ENCODE measurements around the gene UTS2R. TPM values are rescaled to one million over a fixed set of nuclear protein-coding genes. Genes with fewer than 3 reads are reported as not detected.

Gene UTS2R
- total and polyA plus RNA-seq, 2 donors = 0.07 to 0.33 TPM

GRCh38 chr17:82397449-82398335 lies 26.1 kb downstream of the UTS2R start:
- peaks cover 2 to 16% of the 10 kb centered on the region in 2 donors for H3K36me3 ChIP-seq (ENCODE audit: control insufficient read depth in 2 of 2, insufficient read depth in 2 of 2, low read length in 1 of 2)

GRCh38 chr17:82399041-82399441 lies 27.5 kb downstream of the UTS2R start:
- Histone ChIP-seq H3K36me3 (ENCODE audit: control insufficient read depth in 2 of 2, insufficient read depth in 2 of 2, low read length in 1 of 2) (peaks cover 6 to 12% of the 10 kb centered on the region in 2 donors), H3K4me3 (ENCODE audit: low read length in 2 of 2) (no peak overlapping the region), H3K27me3 (ENCODE audit: control insufficient read depth in 2 of 2, insufficient read depth in 1 of 2, low read length in 1 of 2) (no peaks in the 10 kb centered on the region), H3K27ac (ENCODE audit: low read depth in 1 of 2, low read length in 1 of 2) (no peak overlapping the region), H3K9me3 (ENCODE audit: control insufficient read depth in 2 of 2, insufficient read depth in 1 of 2, low read length in 1 of 2) (peaks cover 0 to 3% of the 10 kb centered on the region in 2 donors), H3K4me1 (ENCODE audit: control insufficient read depth in 2 of 2, insufficient read depth in 2 of 2, low read length in 2 of 2) (peaks cover 13 to 33% of the 10 kb centered on the region in 2 donors)
- WGBS = 95% methylated on average over 13 of the region's 13 CpGs
- no peak for DNase-seq (ENCODE audit: low read depth in 6 of 9, low spot score in 9 of 9)

More at GRCh38 chr17:82397449-82398335, 26.1 kb downstream of the UTS2R start:
- H3K27ac ChIP-seq (ENCODE audit: low read depth in 1 of 2, low read length in 1 of 2) = no peak overlapping the region
- H3K4me3 ChIP-seq (ENCODE audit: low read length in 2 of 2) = no peak overlapping the region
- peaks cover 13 to 28% of the 10 kb centered on the region in 2 donors for H3K4me1 ChIP-seq (ENCODE audit: control insufficient read depth in 2 of 2, insufficient read depth in 2 of 2, low read length in 2 of 2)
- no peaks in the 10 kb centered on the region for H3K27me3 ChIP-seq (ENCODE audit: control insufficient read depth in 2 of 2, insufficient read depth in 1 of 2, low read length in 1 of 2)
- peaks cover 0 to 3% of the 10 kb centered on the region in 2 donors for H3K9me3 ChIP-seq (ENCODE audit: control insufficient read depth in 2 of 2, insufficient read depth in 1 of 2, low read length in 1 of 2)
- 96% methylated on average over 38 of the region's 38 CpGs for WGBS
- DNase-seq (ENCODE audit: low read depth in 6 of 9, low spot score in 9 of 9) = no peak

GRCh38 chr17:82399601-82400101 lies 28.1 kb downstream of the UTS2R start:
- H3K36me3 ChIP-seq (ENCODE audit: control insufficient read depth in 2 of 2, insufficient read depth in 2 of 2, low read length in 1 of 2) = peaks cover 4 to 10% of the 10 kb centered on the region in 2 donors
- 87% methylated on average over 18 of the region's 18 CpGs for WGBS
- no peak overlapping the region for H3K27ac ChIP-seq (ENCODE audit: low read depth in 1 of 2, low read length in 1 of 2)

GRCh38 chr17:82400206-82400605 lies 28.6 kb downstream of the UTS2R start:
- peak in 1 of 9 donors; percentile 16 for DNase-seq (ENCODE audit: low read depth in 6 of 9, low spot score in 9 of 9)
- Histone ChIP-seq H3K9me3 (ENCODE audit: control insufficient read depth in 2 of 2, insufficient read depth in 1 of 2, low read length in 1 of 2) (peaks cover 0 to 3% of the 10 kb centered on the region in 2 donors), H3K27me3 (ENCODE audit: control insufficient read depth in 2 of 2, insufficient read depth in 1 of 2, low read length in 1 of 2) (no peaks in the 10 kb centered on the region), H3K36me3 (ENCODE audit: control insufficient read depth in 2 of 2, insufficient read depth in 2 of 2, low read length in 1 of 2) (peaks cover 4 to 10% of the 10 kb centered on the region in 2 donors), H3K4me1 (ENCODE audit: control insufficient read depth in 2 of 2, insufficient read depth in 2 of 2, low read length in 2 of 2) (peaks cover 13 to 33% of the 10 kb centered on the region in 2 donors), H3K27ac (ENCODE audit: low read depth in 1 of 2, low read length in 1 of 2) (no peak overlapping the region), H3K4me3 (ENCODE audit: low read length in 2 of 2) (no peak overlapping the region)
- 33% methylated on average over 7 of the region's 7 CpGs for WGBS

More at GRCh38 chr17:82399601-82400101, 28.1 kb downstream of the UTS2R start:
- peaks cover 13 to 33% of the 10 kb centered on the region in 2 donors for H3K4me1 ChIP-seq (ENCODE audit: control insufficient read depth in 2 of 2, insufficient read depth in 2 of 2, low read length in 2 of 2)
- no peaks in the 10 kb centered on the region for H3K27me3 ChIP-seq (ENCODE audit: control insufficient read depth in 2 of 2, insufficient read depth in 1 of 2, low read length in 1 of 2)
- H3K9me3 ChIP-seq (ENCODE audit: control insufficient read depth in 2 of 2, insufficient read depth in 1 of 2, low read length in 1 of 2) = peaks cover 0 to 3% of the 10 kb centered on the region in 2 donors
- no peak overlapping the region for H3K4me3 ChIP-seq (ENCODE audit: low read length in 2 of 2)
- DNase-seq (ENCODE audit: low read depth in 6 of 9, low spot score in 9 of 9) = peak in 3 of 9 donors; percentile 22 to 52 (median 31)

GRCh38 chr17:82400830-82401229 lies 29.3 kb downstream of the UTS2R start:
- peak in 4 of 9 donors; percentile 29 to 72 (median 43) for DNase-seq (ENCODE audit: low read depth in 6 of 9, low spot score in 9 of 9)

GRCh38 chr17:82402865-82403264 lies 31.3 kb downstream of the UTS2R start:
- H3K27me3 ChIP-seq (ENCODE audit: control insufficient read depth in 2 of 2, insufficient read depth in 1 of 2, low read length in 1 of 2) = no peaks in the 10 kb centered on the region
- DNase-seq (ENCODE audit: low read depth in 6 of 9, low spot score in 9 of 9) = no peak
- H3K27ac ChIP-seq (ENCODE audit: low read depth in 1 of 2, low read length in 1 of 2) = no peak overlapping the region
- peaks cover 8 to 14% of the 10 kb centered on the region in 2 donors for H3K36me3 ChIP-seq (ENCODE audit: control insufficient read depth in 2 of 2, insufficient read depth in 2 of 2, low read length in 1 of 2)
- peaks cover 13 to 33% of the 10 kb centered on the region in 2 donors for H3K4me1 ChIP-seq (ENCODE audit: control insufficient read depth in 2 of 2, insufficient read depth in 2 of 2, low read length in 2 of 2)
- 81% methylated on average over 7 of the region's 7 CpGs for WGBS
- peaks cover 0 to 3% of the 10 kb centered on the region in 2 donors for H3K9me3 ChIP-seq (ENCODE audit: control insufficient read depth in 2 of 2, insufficient read depth in 1 of 2, low read length in 1 of 2)
- H3K4me3 ChIP-seq (ENCODE audit: low read length in 2 of 2) = no peak overlapping the region

More at GRCh38 chr17:82400830-82401229, 29.3 kb downstream of the UTS2R start:
- Histone ChIP-seq H3K36me3 (ENCODE audit: control insufficient read depth in 2 of 2, insufficient read depth in 2 of 2, low read length in 1 of 2) (peaks cover 4 to 10% of the 10 kb centered on the region in 2 donors), H3K9me3 (ENCODE audit: control insufficient read depth in 2 of 2, insufficient read depth in 1 of 2, low read length in 1 of 2) (peaks cover 0 to 3% of the 10 kb centered on the region in 2 donors), H3K27me3 (ENCODE audit: control insufficient read depth in 2 of 2, insufficient read depth in 1 of 2, low read length in 1 of 2) (no peaks in the 10 kb centered on the region), H3K4me3 (ENCODE audit: low read length in 2 of 2) (peak overlapping the region; percentile 12 to 37), H3K27ac (ENCODE audit: low read depth in 1 of 2, low read length in 1 of 2) (peak overlapping the region; percentile 36 to 45), H3K4me1 (ENCODE audit: control insufficient read depth in 2 of 2, insufficient read depth in 2 of 2, low read length in 2 of 2) (peaks cover 13 to 33% of the 10 kb centered on the region in 2 donors)
- WGBS = 8% methylated on average over 19 of the region's 19 CpGs

GRCh38 chr17:82403662-82404660 lies 32.4 kb downstream of the UTS2R start:
- H3K27ac ChIP-seq (ENCODE audit: low read depth in 1 of 2, low read length in 1 of 2) = no peak overlapping the region
- WGBS = 98% methylated on average over 67 of the region's 67 CpGs
- no peak overlapping the region for H3K4me3 ChIP-seq (ENCODE audit: low read length in 2 of 2)
- no peaks in the 10 kb centered on the region for H3K27me3 ChIP-seq (ENCODE audit: control insufficient read depth in 2 of 2, insufficient read depth in 1 of 2, low read length in 1 of 2)
- H3K4me1 ChIP-seq (ENCODE audit: control insufficient read depth in 2 of 2, insufficient read depth in 2 of 2, low read length in 2 of 2) = peaks cover 13 to 33% of the 10 kb centered on the region in 2 donors
- no peak for DNase-seq (ENCODE audit: low read depth in 6 of 9, low spot score in 9 of 9)
- peaks cover 0 to 3% of the 10 kb centered on the region in 2 donors for H3K9me3 ChIP-seq (ENCODE audit: control insufficient read depth in 2 of 2, insufficient read depth in 1 of 2, low read length in 1 of 2)
- peaks cover 11 to 14% of the 10 kb centered on the region in 2 donors for H3K36me3 ChIP-seq (ENCODE audit: control insufficient read depth in 2 of 2, insufficient read depth in 2 of 2, low read length in 1 of 2)

GRCh38 chr17:82405051-82405450 lies 33.5 kb downstream of the UTS2R start:
- WGBS = 97% methylated on average over 14 of the region's 14 CpGs
- no peak overlapping the region for H3K4me3 ChIP-seq (ENCODE audit: low read length in 2 of 2)
- peaks cover 10 to 11% of the 10 kb centered on the region in 2 donors for H3K36me3 ChIP-seq (ENCODE audit: control insufficient read depth in 2 of 2, insufficient read depth in 2 of 2, low read length in 1 of 2)
- H3K27ac ChIP-seq (ENCODE audit: low read depth in 1 of 2, low read length in 1 of 2) = no peak overlapping the region
- peaks cover 0 to 3% of the 10 kb centered on the region in 2 donors for H3K9me3 ChIP-seq (ENCODE audit: control insufficient read depth in 2 of 2, insufficient read depth in 1 of 2, low read length in 1 of 2)
- DNase-seq (ENCODE audit: low read depth in 6 of 9, low spot score in 9 of 9) = no peak
- peaks cover 6 to 23% of the 10 kb centered on the region in 2 donors for H3K4me1 ChIP-seq (ENCODE audit: control insufficient read depth in 2 of 2, insufficient read depth in 2 of 2, low read length in 2 of 2)
- H3K27me3 ChIP-seq (ENCODE audit: control insufficient read depth in 2 of 2, insufficient read depth in 1 of 2, low read length in 1 of 2) = no peaks in the 10 kb centered on the region
